A549 treated with AZD2906 at 1 μM for 4 hours (cell line): ENCODE data around the gene MPHOSPH6. TPM values are rescaled to one million over a fixed set of nuclear protein-coding genes. Genes with fewer than 3 reads are reported as not detected.

Source experiments
- total RNA-seq: library from RNA; stranded (reverse); fragments of 200-300 nt; extraction: Qiagen RNA extraction; gene quantifications from 5 replicates; pipeline ENCODE4 v1.2.3, GENCODE V29; 2022

MPHOSPH6 gene, protein sequence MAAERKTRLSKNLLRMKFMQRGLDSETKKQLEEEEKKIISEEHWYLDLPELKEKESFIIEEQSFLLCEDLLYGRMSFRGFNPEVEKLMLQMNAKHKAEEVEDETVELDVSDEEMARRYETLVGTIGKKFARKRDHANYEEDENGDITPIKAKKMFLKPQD
- total RNA-seq, result 26.9 to 40.2 TPM (median 27.5 TPM) in 5 replicates

DNA sequence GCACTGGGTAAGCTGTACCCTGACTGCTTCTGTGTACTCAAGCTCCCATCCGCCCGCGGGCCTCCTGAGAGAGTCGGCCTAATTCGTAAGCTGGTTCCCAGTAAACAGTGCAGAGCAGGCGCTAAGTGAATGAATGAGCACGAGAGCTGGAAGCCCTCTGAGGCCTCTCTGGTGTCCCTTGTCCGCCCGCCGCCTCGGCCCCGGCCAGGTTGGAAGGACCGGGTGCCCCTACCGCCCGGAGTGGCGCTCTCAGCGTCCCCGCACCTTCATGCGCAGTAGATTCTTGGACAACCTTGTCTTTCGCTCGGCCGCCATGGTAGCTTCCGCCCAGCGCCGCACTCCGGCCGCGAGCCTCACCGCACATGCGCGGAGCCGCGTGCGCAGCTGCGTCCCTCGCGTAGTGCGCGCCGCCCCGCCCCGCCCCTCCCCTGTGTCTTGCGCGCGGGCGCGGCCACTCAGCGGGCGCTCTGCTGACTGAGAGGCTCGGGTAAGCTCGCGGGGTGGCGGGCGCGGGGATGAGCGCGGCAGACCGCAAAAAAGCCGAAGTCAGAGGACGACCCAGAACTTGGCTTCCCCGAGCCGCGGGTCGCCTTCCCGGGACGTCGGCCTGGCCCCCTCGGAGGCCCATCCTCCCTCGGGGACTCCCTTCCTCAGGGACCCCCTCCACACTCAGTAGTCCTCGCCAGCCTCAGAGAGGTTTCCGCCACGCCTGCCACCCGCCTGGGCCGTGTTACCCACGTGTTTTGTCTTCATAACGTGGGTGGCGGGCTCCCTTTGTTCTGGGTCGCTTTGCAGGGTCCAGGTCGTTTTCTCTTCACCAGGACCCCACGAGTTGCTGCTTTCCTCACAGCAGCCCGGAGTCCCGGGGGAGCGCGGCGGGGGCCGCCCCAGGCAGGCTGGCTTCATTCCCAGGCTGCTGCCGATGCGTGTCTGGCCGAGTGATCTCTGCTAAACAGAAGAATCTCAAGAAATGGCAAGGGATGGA lies at the start of gene MPHOSPH6:
TSS of gene MPHOSPH6 (minus strand) at position 364 of the 985 bp plus-strand sequence. CDS start at position 315, 49 bp downstream.

Other genes with a start within 250 kb of the MPHOSPH6 start
- gene SDR42E1, start 158.8 kb downstream of the MPHOSPH6 start, total RNA-seq, result 1.1 to 1.6 TPM (median 1.2 TPM) in 5 replicates
- gene HSD17B2, start 135.0 kb downstream of the MPHOSPH6 start, total RNA-seq, result 0.06 to 0.09 TPM in 2 of 5 replicates, not detected in the others